ENCODE data around the gene ERAL1. TPM values are rescaled to one million over a fixed set of nuclear protein-coding genes. Genes with fewer than 3 reads are reported as not detected.

Gene ERAL1
- total and polyA plus RNA-seq, 2 donors (not counting 1 experiment from before 2014, with no cell fraction given): 35.9 to 45.7 TPM

DNA sequence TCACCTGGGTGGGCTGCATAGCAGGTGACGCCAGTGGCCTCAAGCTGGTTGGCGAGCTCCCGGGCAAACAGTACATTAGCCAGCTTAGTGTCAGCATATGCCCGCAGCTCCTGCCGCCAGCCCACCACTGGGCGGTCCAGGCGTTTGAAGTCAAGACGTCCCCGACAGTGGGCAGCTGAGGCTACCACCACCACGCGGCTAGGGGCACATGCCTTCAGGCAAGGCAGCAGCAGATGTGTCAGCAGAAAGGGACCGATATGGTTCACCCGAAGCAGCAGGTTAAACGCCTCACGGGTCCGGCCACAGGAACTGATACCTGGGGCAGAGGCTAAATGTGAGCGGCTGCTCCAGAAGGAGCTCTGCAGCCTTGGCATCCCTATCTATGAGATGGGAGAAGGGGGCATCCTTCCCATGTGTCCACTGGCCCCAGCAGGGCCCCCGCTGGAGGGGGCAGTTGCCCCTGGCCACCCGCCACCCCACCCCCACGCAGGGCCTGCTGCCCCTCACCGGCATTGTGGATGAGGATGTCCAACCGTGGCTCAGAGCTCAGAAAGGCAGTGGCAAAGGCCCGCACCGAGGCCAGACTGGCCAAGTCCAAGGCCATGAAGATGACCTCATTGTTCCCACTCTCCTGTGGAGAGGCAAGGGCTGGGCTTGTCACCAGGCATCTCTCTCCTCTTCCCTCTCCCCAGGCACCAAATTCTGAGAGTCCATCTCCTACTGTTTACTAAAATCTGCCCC, 46.3 kb downstream of the ERAL1 start:
- no peaks in the 10 kb centered on the region for H3K9me3 Mint-ChIP-seq (ENCODE audit: insufficient read depth)
- H3K4me1 Mint-ChIP-seq: peaks cover 46% of the 10 kb centered on the region
- Histone ChIP-seq H3K9me3 (ENCODE audit: control extremely low read depth in 1 of 3, control insufficient read depth in 2 of 3, insufficient read depth in 1 of 3, low read length in 2 of 3) (no peaks in the 10 kb centered on the region), H3K4me2 (replicated peaks; ENCODE audit: low read depth, low read length, poor library complexity, severe bottlenecking) (peak overlapping the region; percentile 91), H3K4me3 (ENCODE audit: control extremely low read depth in 1 of 5, extremely low read depth in 1 of 5, insufficient read depth in 1 of 5, low read depth in 2 of 5, low read length in 4 of 5) (peak overlapping the region in 2 of 5 experiments; percentile 76 to 90), H3K36me3 (replicated peaks in 1 of 2; ENCODE audit: control extremely low read depth in 1 of 2, control insufficient read depth in 1 of 2, extremely low read depth in 1 of 2, insufficient read depth in 2 of 2, low read length in 1 of 2) (peaks cover 0 to 11% of the 10 kb centered on the region in 2 experiments), H4K20me1 (ENCODE audit: control insufficient read depth, insufficient read depth, low read length, poor library complexity, severe bottlenecking) (peaks cover 4% of the 10 kb centered on the region), H3K27ac (ENCODE audit: low read length in 2 of 2) (no peak overlapping the region), H3K4me1 (ENCODE audit: control insufficient read depth in 2 of 2, insufficient read depth in 2 of 2, low read length in 2 of 2) (peaks cover 25 to 42% of the 10 kb centered on the region in 2 donors), H3K79me2 (ENCODE audit: control insufficient read depth, insufficient read depth, low read length) (peaks cover 61% of the 10 kb centered on the region), H2AFZ (ENCODE audit: insufficient read depth, low read depth, low read length, poor library complexity, severe bottlenecking) (no peak overlapping the region), H3K9ac (ENCODE audit: low read length) (no peak overlapping the region), H3K27me3 (replicated peaks in 1 of 4; ENCODE audit: control extremely low read depth in 1 of 4, control insufficient read depth in 3 of 4, insufficient read depth in 4 of 4, low read length in 3 of 4) (no peaks in the 10 kb centered on the region)
- POLR2A ChIA-PET: interaction anchor here (0.9 to 2.1 kb wide), 2 partner anchors 48 to 58 kb away, joined by 5 to 12 read pairs; partner anchors contain the start of gene FAM222B
- CTCF ChIA-PET: interaction anchor here (0.5 to 9.1 kb wide), 12 partner anchors 8 to 189 kb away, joined by 3 to 137 read pairs (median 9); partner anchors contain the start of genes FAM222B, NEK8, PROCA1 and TLCD1
- ATAC-seq (ENCODE audit: low read depth): no peak
- TF ChIP-seq, protein P1, sequence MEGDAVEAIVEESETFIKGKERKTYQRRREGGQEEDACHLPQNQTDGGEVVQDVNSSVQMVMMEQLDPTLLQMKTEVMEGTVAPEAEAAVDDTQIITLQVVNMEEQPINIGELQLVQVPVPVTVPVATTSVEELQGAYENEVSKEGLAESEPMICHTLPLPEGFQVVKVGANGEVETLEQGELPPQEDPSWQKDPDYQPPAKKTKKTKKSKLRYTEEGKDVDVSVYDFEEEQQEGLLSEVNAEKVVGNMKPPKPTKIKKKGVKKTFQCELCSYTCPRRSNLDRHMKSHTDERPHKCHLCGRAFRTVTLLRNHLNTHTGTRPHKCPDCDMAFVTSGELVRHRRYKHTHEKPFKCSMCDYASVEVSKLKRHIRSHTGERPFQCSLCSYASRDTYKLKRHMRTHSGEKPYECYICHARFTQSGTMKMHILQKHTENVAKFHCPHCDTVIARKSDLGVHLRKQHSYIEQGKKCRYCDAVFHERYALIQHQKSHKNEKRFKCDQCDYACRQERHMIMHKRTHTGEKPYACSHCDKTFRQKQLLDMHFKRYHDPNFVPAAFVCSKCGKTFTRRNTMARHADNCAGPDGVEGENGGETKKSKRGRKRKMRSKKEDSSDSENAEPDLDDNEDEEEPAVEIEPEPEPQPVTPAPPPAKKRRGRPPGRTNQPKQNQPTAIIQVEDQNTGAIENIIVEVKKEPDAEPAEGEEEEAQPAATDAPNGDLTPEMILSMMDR (IDR thresholded peaks at IDR 0.05): no peak
- TF ChIP-seq EZH2 (IDR thresholded peaks at IDR 0.05; ENCODE audit: borderline replicate concordance, insufficient read depth, low read depth, low read length, poor library complexity, severe bottlenecking): no peak
- no peaks in the 10 kb centered on the region for H3K27me3 Mint-ChIP-seq
- peak overlapping the region; percentile 41 for H3K27ac Mint-ChIP-seq
- H3K4me3 Mint-ChIP-seq: peak overlapping the region; percentile 88
- WGBS (ENCODE audit: insufficient coverage): 77% methylated on average over 24 of the region's 24 CpGs
- no peak for DNase-seq
- intact Hi-C loops (cut with micrococcal nuclease): loop anchor here (5.0 kb wide), 2 partner anchors 34 to 254 kb away; partner anchors contain the start of gene BLTP2
